Measurements from ENCODE around the gene RNF112.
"Not testable (repeated sequence)": the region's sequence is repeated elsewhere in the genome, so short reads cannot be mapped to it uniquely, and the experiment has no call there.

Gene RNF112

DNA sequence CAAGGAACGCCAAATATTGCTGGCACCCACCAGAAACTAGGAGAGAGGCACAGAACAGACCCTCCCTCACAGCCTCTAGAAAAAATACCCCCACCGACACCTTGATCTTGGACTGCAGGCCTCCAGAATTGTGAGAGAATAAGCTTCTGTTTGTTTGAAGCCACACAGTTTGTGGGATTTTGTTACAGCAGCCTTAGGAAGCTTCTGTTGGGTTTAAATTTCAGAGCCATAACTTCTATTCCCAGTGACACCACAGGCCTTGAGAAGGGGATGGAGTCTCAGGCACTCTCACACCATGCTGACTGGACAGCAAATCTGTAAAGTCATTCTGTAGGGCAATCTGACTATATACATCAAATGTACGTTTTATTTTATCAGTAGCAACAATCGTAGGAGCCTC, 38.6 kb downstream of the RNF112 start:
- no peak for DNase-seq

DNA sequence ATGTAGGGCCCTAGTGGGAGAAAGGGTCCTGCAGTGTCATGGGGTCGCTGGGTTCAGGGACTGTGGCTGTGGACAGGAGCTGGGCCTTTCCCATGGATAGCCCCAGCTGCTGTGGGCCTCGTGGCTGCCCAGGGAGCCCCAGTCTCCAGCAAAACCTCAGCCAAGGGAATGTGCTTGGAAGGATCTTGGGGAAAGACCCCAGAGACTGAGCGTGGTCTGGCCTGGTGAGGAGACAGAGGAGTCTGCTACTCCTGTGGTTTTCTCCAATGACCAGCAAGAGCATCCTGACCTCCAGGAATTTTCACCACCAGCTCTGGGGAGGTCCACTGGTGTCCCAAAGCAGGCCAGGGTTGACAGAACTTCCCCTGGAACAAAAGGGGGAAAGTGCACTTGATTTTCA, 42.3 kb downstream of the RNF112 start:
- DNase-seq = no peak

DNA sequence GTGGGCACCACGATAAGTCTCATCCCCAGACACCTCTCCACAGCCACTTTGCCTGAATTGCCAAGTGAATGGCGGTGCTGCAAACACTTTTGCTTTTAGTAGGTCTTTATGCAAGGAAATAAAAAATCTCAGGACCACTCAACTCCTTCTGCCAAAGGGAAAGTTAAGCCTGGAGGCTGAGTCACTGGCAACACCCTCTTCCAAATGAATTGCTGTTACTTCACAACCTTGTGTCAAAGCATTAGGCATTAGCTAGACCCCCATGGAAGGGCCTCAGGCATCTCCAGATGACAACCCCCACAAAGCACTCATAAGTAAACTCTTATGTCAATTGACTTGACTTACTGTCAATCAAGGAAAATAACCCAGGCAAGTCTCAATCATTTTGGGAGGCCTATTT, 43.0 kb downstream of the RNF112 start:
- DNase-seq = no peak

DNA sequence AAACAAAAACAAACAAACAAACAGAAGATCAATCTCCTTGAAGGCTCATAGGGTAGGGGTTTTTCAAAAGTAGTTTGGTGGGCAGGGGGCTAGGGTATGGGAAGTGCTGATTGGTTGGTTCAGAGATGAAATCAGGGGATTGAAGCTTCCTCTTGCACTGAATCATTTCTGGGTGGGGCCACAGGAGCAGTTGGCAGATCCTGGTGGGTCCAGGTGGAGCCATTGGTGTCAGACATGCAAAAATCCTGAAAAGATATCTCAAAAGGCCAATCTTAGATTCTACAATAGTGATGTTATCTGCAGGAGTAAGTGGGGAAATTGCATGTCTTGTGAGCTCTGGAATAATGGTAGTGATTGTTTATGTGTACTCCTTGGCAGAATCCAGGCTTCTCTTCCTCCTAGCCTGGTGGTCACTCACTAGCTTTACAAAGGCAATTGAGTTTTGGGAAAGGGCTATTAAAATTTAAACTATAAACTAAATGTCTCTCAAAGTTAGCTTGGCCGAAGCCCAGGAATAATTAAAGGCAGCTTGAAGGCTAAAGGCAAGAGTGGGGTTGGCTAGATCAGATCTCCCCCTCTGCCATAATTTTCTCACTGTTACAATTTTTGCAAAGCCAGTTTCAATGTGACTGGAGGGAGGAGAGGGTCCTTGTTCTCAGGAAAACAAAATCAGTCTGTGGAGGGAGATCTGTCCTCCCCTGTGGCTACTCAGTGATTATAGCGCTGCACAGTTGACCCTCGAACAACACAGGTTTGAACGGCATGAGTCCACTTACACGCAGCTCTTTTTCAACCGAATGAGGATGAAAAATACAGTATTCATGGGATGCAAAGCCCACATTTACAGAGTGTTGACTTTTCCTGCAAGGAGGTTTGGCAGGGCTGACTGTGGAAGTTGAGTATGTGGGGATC, 45.2 kb downstream of the RNF112 start:
- DNase-seq = no peak

DNA sequence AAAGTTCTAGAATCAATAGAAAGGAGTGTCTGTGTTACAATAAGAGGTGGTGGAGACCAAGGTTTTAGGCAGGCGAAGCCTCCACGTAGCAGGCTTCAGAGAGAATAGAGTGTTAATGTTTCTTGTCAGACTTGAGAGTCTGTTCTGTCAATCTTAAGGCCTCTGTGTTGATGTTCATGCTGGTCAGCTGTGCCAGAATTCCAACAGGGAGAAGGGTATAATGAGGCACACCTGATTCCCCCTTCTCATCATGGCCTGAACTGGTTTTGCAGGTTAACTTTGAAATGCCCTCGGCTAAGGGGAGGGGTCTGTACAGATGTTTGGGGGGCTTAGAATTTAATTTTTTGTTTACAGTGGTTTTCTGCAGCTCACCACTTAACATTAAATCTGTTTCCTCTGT, 46.0 kb downstream of the RNF112 start:
- DNase-seq = no peak

DNA sequence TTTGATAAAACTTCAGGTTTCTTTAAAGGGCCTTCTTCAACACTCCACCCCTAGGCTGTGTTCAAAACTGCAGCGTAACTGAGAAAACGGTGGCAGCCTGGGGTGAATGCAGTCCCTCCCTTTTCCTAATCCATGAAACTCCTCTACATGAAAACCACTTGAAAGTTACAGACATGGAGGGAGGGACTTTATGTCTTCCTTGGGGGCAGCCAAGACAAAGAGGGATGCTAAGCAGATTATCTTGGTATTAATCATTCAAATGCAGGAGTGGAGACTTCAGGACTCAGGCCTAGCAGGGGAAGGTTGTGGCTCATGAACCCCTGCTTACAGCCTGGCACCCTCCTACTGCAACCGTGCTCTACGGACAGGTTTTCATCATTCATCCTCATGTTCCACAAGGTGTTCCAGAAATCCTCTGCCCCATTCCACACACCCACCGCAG, 46.8 kb downstream of the RNF112 start:
- DNase-seq = no peak

DNA sequence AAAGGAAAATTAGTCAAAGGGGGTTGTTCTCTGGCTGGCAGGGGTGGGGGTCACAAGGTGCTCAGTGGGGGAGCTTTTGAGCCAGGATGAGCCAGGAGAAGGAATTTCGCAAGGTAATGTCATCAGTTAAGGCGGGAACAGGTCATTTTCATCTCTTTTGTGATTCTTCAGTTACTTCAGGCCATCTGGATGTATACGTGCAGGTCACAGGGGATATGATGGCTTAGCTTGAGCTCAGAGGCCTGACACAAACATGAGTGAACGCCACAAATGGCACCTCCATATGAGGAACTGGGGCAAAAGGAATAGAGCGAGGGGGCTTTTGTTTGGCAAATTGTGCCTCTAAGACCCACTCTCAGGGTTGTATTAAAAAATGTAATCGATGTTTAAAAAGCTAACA, 47.4 kb downstream of the RNF112 start:
- DNase-seq = not testable (repeated sequence)

DNA sequence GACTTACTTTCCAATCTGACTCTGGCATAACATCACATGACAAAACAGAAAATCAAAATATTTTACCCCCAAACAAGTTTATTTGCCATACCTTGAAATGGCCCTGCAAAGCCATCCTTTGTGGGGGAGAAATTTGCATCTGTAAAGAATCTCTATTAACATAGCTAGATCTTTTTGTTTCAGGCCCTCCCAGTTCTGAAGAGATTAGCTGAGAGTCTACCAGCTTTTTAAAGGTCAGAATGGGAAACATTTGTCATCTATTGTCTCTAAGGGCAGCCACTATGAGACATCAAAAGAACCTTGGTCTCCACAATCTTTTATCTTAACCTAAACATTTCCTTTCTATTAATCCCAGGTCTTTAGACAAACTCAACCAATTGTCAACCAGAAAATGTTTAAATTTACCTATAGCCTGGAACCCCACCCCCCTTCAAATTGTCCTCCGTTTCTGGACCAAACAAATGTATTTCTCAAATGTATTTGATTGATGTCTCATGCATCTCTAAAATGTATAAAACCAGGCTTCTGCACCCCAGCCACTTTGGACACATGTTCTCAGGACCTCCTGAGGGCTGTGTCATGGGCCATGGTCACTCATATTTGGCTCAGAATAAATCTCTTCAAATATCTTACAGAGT, 48.1 kb downstream of the RNF112 start:
- not testable (repeated sequence) for DNase-seq

DNA sequence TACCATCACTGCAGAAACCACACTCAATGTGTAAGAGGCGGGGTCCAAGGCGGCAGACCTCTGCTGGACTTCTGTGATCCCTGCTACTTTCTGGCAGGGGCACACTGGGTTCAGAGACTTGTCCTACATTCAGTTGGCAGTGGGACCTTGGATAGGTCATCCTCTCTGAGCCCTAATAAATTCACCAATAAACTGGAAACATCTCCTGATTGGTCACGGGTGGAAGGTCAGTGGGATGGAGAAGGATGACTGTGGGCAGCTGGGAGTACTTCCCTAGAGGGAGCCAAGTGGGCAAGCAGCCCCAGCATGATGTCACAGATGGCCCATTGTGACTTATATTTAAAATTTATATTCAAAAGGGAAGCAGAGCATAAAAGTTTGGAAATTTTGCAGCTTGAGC, 49.7 kb downstream of the RNF112 start:
- DNase-seq = no peak

DNA sequence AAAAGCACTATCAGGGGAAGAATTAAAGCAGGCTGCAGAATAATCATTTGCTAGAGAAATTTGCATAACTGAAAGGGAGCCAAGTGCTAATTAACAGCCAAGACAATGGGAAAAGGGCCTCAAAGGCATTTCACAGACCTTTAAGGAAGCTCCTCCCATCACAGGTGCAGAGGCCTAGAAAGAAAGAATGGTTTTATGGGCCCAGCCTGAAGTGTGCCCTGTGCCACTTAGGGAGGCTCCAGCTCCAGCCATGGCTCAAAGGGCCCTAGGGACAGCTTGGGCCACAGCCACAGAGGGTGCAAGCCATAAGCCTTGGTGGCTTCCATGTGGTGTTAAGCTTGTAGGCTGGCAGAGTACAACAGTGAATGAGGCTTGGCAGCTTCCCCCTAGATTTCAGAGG, 50.1 kb downstream of the RNF112 start:
- no peak for DNase-seq

DNA sequence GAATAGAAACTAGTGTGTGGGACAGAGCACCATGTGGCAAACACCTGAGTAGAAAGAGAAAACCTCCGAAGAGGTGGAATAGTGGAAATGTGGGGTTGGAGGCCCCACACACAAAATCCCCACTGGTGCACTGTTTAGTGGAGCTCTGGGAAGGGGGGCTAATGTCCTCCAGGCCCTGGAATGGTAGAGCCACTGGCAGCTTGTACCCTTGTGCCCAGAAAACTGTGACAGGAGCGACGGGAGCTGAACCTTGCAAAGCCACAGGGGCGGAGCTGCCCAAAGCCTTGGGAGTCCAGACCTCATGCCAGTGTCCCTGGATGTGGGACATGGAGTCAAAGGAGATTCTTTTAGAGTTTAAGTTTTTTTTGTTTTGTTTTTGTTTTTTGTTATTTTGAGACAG, 50.6 kb downstream of the RNF112 start:
- DNase-seq = no peak

DNA sequence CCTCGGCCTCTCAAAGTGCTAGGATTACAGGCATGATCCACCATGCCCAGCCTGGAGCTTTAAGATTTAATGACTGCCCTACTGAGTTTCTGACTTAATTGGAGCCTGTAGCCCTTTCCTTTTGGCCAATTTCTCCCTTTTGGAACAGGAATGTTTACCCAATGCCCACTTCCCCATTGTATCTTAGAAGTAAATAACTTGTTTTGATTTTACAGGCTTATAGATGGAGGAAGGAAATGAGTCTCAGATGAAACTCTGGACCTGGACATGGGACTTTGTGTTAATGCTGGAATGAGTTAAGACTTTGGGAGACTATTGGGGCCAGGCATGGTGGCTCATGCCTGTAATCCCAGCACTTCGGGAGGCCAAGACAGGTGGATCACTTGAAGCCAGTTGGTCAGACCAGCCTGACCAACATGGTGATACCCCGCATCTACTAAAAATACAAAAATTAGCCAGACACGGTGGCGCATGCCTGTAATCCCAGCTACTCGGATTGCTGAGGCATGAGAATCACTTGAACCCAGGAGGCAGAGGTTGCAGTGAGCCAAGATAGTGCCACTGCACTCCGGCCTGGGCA, 51.5 kb downstream of the RNF112 start:
- not testable (repeated sequence) for DNase-seq

DNA sequence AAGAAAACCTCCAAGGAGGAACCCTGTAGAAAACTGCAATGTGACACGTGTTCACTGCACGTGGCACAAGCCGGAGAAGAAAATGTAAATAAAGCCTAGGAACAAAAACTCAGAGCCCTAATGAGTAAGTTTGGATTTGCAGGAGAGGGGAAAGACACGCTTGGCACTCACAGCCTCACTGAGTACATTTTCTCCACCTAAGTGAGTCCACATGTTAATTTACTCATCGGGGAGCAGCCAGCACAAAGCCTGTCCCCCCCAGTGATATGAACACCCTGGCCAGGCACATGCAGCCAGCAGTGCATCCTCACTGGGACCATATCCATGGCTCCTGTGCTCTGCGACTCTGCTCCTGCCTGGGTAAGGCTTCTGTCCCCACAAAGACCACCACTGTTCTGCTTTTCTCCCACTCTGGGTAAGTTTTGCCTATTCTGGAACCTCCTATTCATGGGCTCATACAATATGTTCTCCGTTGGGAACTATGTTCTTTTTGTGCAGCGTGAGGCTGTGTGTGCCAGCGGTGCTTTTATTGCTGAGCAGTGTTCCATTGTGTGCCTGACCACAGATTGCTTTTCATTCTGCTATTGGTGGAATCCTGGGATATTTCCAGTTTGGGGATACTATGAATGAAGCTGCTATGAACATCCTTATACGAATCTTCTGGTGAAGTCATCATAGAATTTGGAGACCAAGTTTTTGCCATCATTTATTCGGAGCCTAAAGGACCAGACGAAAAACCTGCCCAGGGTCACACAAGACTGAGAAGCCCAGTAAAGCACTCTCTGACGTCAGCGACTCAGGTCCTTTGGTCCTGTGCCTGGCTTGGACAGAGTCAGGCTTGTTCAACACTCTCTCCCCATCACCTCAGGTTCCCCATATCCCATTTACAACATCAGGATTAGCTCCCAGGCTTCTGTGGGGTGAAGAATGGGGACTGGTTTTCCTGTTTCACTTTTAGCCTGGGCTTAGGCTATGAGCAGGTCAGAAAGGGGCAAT, 53.3 kb downstream of the RNF112 start:
- DNase-seq = no peak
